ENCODE measurements around the gene PRPSAP1. TPM values are rescaled to one million over a fixed set of nuclear protein-coding genes. Genes with fewer than 3 reads are reported as not detected.
A peak's percentile ranks its signal among the peaks of the same experiment; 100 is the strongest.
"Not testable (repeated sequence)": the region's sequence is repeated elsewhere in the genome, so short reads cannot be mapped to it uniquely, and the experiment has no call there.

PRPSAP1 gene
- polyA plus RNA-seq, 4 donors: 32.2 to 46.7 (median 33.7) TPM

- 85 to 93% (median 89%) methylated on average over 4 of the region's 4 CpGs for WGBS, 3 donors
- peaks cover 0 to 43% (median 11%) of the 10 kb centered on the region in 3 donors for H3K36me3 ChIP-seq (ENCODE audit: control insufficient read depth in 3 of 3, insufficient read depth in 2 of 3, low read depth in 1 of 3, low read length in 3 of 3)
- FAIRE-seq: no peak
Observed at GRCh38 chr17:76309461-76309860, 44.3 kb downstream of the PRPSAP1 start.

GRCh38 chr17:76307966-76308338, 45.8 kb downstream of the PRPSAP1 start, which contains the start of gene QRICH2:
Gene QRICH2, minus strand, starts transcription at chr17:76308276. Its CDS starts 278 bp downstream, at chr17:76307998.
- peaks cover 0 to 37% (median 8%) of the 10 kb centered on the region in 3 donors for H3K36me3 ChIP-seq (ENCODE audit: control insufficient read depth in 3 of 3, insufficient read depth in 2 of 3, low read depth in 1 of 3, low read length in 3 of 3)
- no peak for FAIRE-seq
- H3K27me3 ChIP-seq (ENCODE audit: control insufficient read depth in 3 of 3, insufficient read depth in 3 of 3, low read length in 3 of 3): no peaks in the 10 kb centered on the region
- no peak within 1 kb of the TSS for H3K4me3 ChIP-seq (ENCODE audit: low read depth in 1 of 3, low read length in 3 of 3)
- no peak within 1 kb of the TSS for H3K27ac ChIP-seq (ENCODE audit: low read depth in 1 of 3, low read length in 2 of 3)
- no peaks in the 10 kb centered on the region for H3K4me1 ChIP-seq (ENCODE audit: control insufficient read depth in 3 of 3, insufficient read depth in 2 of 3, low read depth in 1 of 3, low read length in 2 of 3)
- peaks cover 0 to 2% of the 10 kb centered on the region in 2 donors for H3K9me3 ChIP-seq (ENCODE audit: control insufficient read depth in 2 of 2, insufficient read depth in 1 of 2, low read depth in 1 of 2, low read length in 1 of 2)
- no peak for DNase-seq
- WGBS, 3 donors: 97 to 100% (median 98%) methylated on average over 21 to 44 of the region's 44 CpGs

More at GRCh38 chr17:76309461-76309860, 44.3 kb downstream of the PRPSAP1 start:
- Histone ChIP-seq H3K27me3 (ENCODE audit: control insufficient read depth in 3 of 3, insufficient read depth in 3 of 3, low read length in 3 of 3) (no peaks in the 10 kb centered on the region), H3K4me3 (ENCODE audit: low read depth in 1 of 3, low read length in 3 of 3) (no peak overlapping the region), H3K27ac (ENCODE audit: low read depth in 1 of 3, low read length in 2 of 3) (no peak overlapping the region), H3K4me1 (ENCODE audit: control insufficient read depth in 3 of 3, insufficient read depth in 2 of 3, low read depth in 1 of 3, low read length in 2 of 3) (no peaks in the 10 kb centered on the region), H3K9me3 (ENCODE audit: control insufficient read depth in 2 of 2, insufficient read depth in 1 of 2, low read depth in 1 of 2, low read length in 1 of 2) (peaks cover 0 to 2% of the 10 kb centered on the region in 2 donors)
- DNase-seq: no peak

- Histone ChIP-seq H3K4me1 (ENCODE audit: control insufficient read depth in 3 of 3, insufficient read depth in 2 of 3, low read depth in 1 of 3, low read length in 2 of 3) (no peaks in the 10 kb centered on the region), H3K27ac (ENCODE audit: low read depth in 1 of 3, low read length in 2 of 3) (no peak overlapping the region), H3K9me3 (ENCODE audit: control insufficient read depth in 2 of 2, insufficient read depth in 1 of 2, low read depth in 1 of 2, low read length in 1 of 2) (peaks cover 0 to 2% of the 10 kb centered on the region in 2 donors), H3K27me3 (ENCODE audit: control insufficient read depth in 3 of 3, insufficient read depth in 3 of 3, low read length in 3 of 3) (no peaks in the 10 kb centered on the region), H3K4me3 (ENCODE audit: low read depth in 1 of 3, low read length in 3 of 3) (no peak overlapping the region), H3K36me3 (ENCODE audit: control insufficient read depth in 3 of 3, insufficient read depth in 2 of 3, low read depth in 1 of 3, low read length in 3 of 3) (peaks cover 0 to 35% (median 6%) of the 10 kb centered on the region in 3 donors)
- FAIRE-seq (no peak), DNase-seq (no peak)
- 97% methylated on average over 44 to 58 of the region's 58 CpGs for WGBS, 3 donors
Observed at GRCh38 chr17:76307299-76307965, 46.3 kb downstream of the PRPSAP1 start.

- not testable (repeated sequence) for H3K4me1 ChIP-seq (ENCODE audit: control insufficient read depth in 3 of 3, insufficient read depth in 2 of 3, low read depth in 1 of 3, low read length in 2 of 3); H3K27ac ChIP-seq (ENCODE audit: low read depth in 1 of 3, low read length in 2 of 3); FAIRE-seq; H3K27me3 ChIP-seq (ENCODE audit: control insufficient read depth in 3 of 3, insufficient read depth in 3 of 3, low read length in 3 of 3); H3K9me3 ChIP-seq (ENCODE audit: control insufficient read depth in 2 of 2, insufficient read depth in 1 of 2, low read depth in 1 of 2, low read length in 1 of 2); H3K4me3 ChIP-seq (ENCODE audit: low read depth in 1 of 3, low read length in 3 of 3); DNase-seq
- 91 to 98% (median 93%) methylated on average over 3 of the region's 3 CpGs for WGBS, 3 donors
- peaks cover 0 to 26% (median 0%) of the 10 kb centered on the region in 3 donors for H3K36me3 ChIP-seq (ENCODE audit: control insufficient read depth in 3 of 3, insufficient read depth in 2 of 3, low read depth in 1 of 3, low read length in 3 of 3)
Observed at GRCh38 chr17:76305135-76305454, 48.6 kb downstream of the PRPSAP1 start.

- peaks cover 0 to 2% of the 10 kb centered on the region in 2 donors for H3K9me3 ChIP-seq (ENCODE audit: control insufficient read depth in 2 of 2, insufficient read depth in 1 of 2, low read depth in 1 of 2, low read length in 1 of 2)
- H3K4me1 ChIP-seq (ENCODE audit: control insufficient read depth in 3 of 3, insufficient read depth in 2 of 3, low read depth in 1 of 3, low read length in 2 of 3): no peaks in the 10 kb centered on the region
- no peak for DNase-seq
- 73 to 83% (median 80%) methylated on average over 17 of the region's 17 CpGs for WGBS, 3 donors
- no peaks in the 10 kb centered on the region for H3K27me3 ChIP-seq (ENCODE audit: control insufficient read depth in 3 of 3, insufficient read depth in 3 of 3, low read length in 3 of 3)
- no peak for FAIRE-seq
- no peak overlapping the region for H3K27ac ChIP-seq (ENCODE audit: low read depth in 1 of 3, low read length in 2 of 3)
- H3K36me3 ChIP-seq (ENCODE audit: control insufficient read depth in 3 of 3, insufficient read depth in 2 of 3, low read depth in 1 of 3, low read length in 3 of 3): peaks cover 0 to 26% (median 0%) of the 10 kb centered on the region in 3 donors
- H3K4me3 ChIP-seq (ENCODE audit: low read depth in 1 of 3, low read length in 3 of 3): no peak overlapping the region
Observed at GRCh38 chr17:76304226-76305134, 49.2 kb downstream of the PRPSAP1 start.

- no peak overlapping the region for H3K4me3 ChIP-seq (ENCODE audit: low read depth in 1 of 3, low read length in 3 of 3)
- H3K27ac ChIP-seq (ENCODE audit: low read depth in 1 of 3, low read length in 2 of 3): no peak overlapping the region
- H3K27me3 ChIP-seq (ENCODE audit: control insufficient read depth in 3 of 3, insufficient read depth in 3 of 3, low read length in 3 of 3): no peaks in the 10 kb centered on the region
- 93 to 96% (median 94%) methylated on average over 3 of the region's 3 CpGs for WGBS, 3 donors
- FAIRE-seq (no peak), DNase-seq (no peak)
- H3K36me3 ChIP-seq (ENCODE audit: control insufficient read depth in 3 of 3, insufficient read depth in 2 of 3, low read depth in 1 of 3, low read length in 3 of 3): peaks cover 0 to 16% (median 0%) of the 10 kb centered on the region in 3 donors
- no peaks in the 10 kb centered on the region for H3K9me3 ChIP-seq (ENCODE audit: control insufficient read depth in 2 of 2, insufficient read depth in 1 of 2, low read depth in 1 of 2, low read length in 1 of 2)
- H3K4me1 ChIP-seq (ENCODE audit: control insufficient read depth in 3 of 3, insufficient read depth in 2 of 3, low read depth in 1 of 3, low read length in 2 of 3): no peaks in the 10 kb centered on the region
Observed at GRCh38 chr17:76297436-76297835, 56.3 kb downstream of the PRPSAP1 start.

GRCh38 chr17:76296889-76297288, 56.8 kb downstream of the PRPSAP1 start:
- no peak for FAIRE-seq
- peak in 1 of 2 donors; percentile 27 for DNase-seq
- H3K4me1 ChIP-seq (ENCODE audit: control insufficient read depth in 3 of 3, insufficient read depth in 2 of 3, low read depth in 1 of 3, low read length in 2 of 3): no peaks in the 10 kb centered on the region
- H3K9me3 ChIP-seq (ENCODE audit: control insufficient read depth in 2 of 2, insufficient read depth in 1 of 2, low read depth in 1 of 2, low read length in 1 of 2): no peaks in the 10 kb centered on the region
- no peak overlapping the region for H3K4me3 ChIP-seq (ENCODE audit: low read depth in 1 of 3, low read length in 3 of 3)
- no peaks in the 10 kb centered on the region for H3K27me3 ChIP-seq (ENCODE audit: control insufficient read depth in 3 of 3, insufficient read depth in 3 of 3, low read length in 3 of 3)
- H3K27ac ChIP-seq (ENCODE audit: low read depth in 1 of 3, low read length in 2 of 3): no peak overlapping the region
- whole genome bisulfite sequencing, 3 donors: 38 to 71% (median 50%) methylated on average over 5 of the region's 5 CpGs
- H3K36me3 ChIP-seq (ENCODE audit: control insufficient read depth in 3 of 3, insufficient read depth in 2 of 3, low read depth in 1 of 3, low read length in 3 of 3): peaks cover 0 to 21% (median 0%) of the 10 kb centered on the region in 3 donors

- FAIRE-seq (no peak), DNase-seq (no peak)
- no peaks in the 10 kb centered on the region for H3K4me1 ChIP-seq (ENCODE audit: control insufficient read depth in 3 of 3, insufficient read depth in 2 of 3, low read depth in 1 of 3, low read length in 2 of 3)
- no peaks in the 10 kb centered on the region for H3K9me3 ChIP-seq (ENCODE audit: control insufficient read depth in 2 of 2, insufficient read depth in 1 of 2, low read depth in 1 of 2, low read length in 1 of 2)
- H3K36me3 ChIP-seq (ENCODE audit: control insufficient read depth in 3 of 3, insufficient read depth in 2 of 3, low read depth in 1 of 3, low read length in 3 of 3): peaks cover 0 to 24% (median 0%) of the 10 kb centered on the region in 3 donors
- no peaks in the 10 kb centered on the region for H3K27me3 ChIP-seq (ENCODE audit: control insufficient read depth in 3 of 3, insufficient read depth in 3 of 3, low read length in 3 of 3)
- no peak overlapping the region for H3K4me3 ChIP-seq (ENCODE audit: low read depth in 1 of 3, low read length in 3 of 3)
- 50 to 65% (median 62%) methylated on average over 4 of the region's 4 CpGs for WGBS, 3 donors
- H3K27ac ChIP-seq (ENCODE audit: low read depth in 1 of 3, low read length in 2 of 3): no peak overlapping the region
Observed at GRCh38 chr17:76296186-76296585, 57.5 kb downstream of the PRPSAP1 start.

Measured in small intestine (tissue), 7 donors.